GM12865 (cell line): ENCODE results near the gene ALX4.

ENCODE experiments used
- DNase-seq: peaks from one replicate; pipeline ENCODE4 v3.0.0; 2010; ENCODE audit warnings: low read depth
- H3K4me3 ChIP-seq: 2 replicates; pipeline ENCODE4 v1.5.1; 2011; ENCODE audit warnings: mild to moderate bottlenecking, low read depth, low read length, control low read depth
- TF ChIP-seq, protein P1 (sequence below): IDR thresholded peaks from 2 replicates; pipeline ENCODE4 v1.5.1; 2011; ENCODE audit warnings: low read length, control low read depth, low read depth, inconsistent platforms; ENCODE audit not compliant: insufficient read depth; ENCODE audit errors: missing control alignments

ALX4 gene

GRCh38 chr11:44318369-44318768 is 8.4 kb upstream of the ALX4 start:
- TF ChIP-seq, protein P1, sequence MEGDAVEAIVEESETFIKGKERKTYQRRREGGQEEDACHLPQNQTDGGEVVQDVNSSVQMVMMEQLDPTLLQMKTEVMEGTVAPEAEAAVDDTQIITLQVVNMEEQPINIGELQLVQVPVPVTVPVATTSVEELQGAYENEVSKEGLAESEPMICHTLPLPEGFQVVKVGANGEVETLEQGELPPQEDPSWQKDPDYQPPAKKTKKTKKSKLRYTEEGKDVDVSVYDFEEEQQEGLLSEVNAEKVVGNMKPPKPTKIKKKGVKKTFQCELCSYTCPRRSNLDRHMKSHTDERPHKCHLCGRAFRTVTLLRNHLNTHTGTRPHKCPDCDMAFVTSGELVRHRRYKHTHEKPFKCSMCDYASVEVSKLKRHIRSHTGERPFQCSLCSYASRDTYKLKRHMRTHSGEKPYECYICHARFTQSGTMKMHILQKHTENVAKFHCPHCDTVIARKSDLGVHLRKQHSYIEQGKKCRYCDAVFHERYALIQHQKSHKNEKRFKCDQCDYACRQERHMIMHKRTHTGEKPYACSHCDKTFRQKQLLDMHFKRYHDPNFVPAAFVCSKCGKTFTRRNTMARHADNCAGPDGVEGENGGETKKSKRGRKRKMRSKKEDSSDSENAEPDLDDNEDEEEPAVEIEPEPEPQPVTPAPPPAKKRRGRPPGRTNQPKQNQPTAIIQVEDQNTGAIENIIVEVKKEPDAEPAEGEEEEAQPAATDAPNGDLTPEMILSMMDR = no peak
- DNase-seq = no peak
- H3K4me3 ChIP-seq = no peak overlapping the region

GRCh38 chr11:44316659-44317240 is 6.8 kb upstream of the ALX4 start:
- TF ChIP-seq, protein P1 = no peak
- DNase-seq = no peak
- H3K4me3 ChIP-seq = no peak overlapping the region

DNA sequence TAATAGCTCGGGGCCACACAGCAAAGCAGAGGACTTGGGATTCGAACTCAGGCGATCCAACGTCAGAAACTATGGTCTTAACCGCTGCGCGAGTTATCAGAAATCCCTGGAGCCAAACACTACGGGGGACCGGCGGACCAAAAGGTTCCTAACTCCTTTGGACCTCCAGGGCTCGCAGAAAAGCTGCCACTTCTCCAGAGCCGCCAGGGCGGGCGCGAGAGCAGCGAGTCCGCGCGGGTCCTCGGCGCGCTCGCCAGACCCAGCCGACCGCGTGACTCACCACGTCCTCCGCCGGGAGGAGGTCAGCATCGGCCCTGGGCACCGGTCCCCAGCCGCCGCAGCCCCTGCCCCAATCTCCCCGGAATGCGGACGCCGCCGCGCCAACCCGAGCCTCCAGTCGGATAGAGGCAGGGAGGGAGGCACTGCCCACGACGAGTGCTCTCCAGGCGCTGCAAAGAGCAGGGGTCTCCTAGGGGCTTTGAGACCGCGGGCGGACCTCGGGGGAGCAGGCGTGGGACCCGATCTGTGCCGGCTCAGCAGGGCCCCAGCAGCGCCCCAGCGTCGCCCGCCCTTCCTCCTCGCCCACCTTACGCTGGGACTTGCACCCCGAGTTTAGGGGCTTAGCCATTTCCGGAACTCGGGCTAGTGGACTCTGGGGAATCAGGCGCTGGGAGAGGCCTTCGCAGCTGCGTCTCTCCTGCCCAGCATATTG is 6.2 kb upstream of the ALX4 start:
- no peak for DNase-seq
- TF ChIP-seq, protein P1 = no peak
- H3K4me3 ChIP-seq = no peak overlapping the region

- H3K4me3 ChIP-seq = no peak overlapping the region
- TF ChIP-seq, protein P1 = no peak
- DNase-seq = no peak
Measured at GRCh38 chr11:44314733-44315132, 4.8 kb upstream of the ALX4 start.

DNA sequence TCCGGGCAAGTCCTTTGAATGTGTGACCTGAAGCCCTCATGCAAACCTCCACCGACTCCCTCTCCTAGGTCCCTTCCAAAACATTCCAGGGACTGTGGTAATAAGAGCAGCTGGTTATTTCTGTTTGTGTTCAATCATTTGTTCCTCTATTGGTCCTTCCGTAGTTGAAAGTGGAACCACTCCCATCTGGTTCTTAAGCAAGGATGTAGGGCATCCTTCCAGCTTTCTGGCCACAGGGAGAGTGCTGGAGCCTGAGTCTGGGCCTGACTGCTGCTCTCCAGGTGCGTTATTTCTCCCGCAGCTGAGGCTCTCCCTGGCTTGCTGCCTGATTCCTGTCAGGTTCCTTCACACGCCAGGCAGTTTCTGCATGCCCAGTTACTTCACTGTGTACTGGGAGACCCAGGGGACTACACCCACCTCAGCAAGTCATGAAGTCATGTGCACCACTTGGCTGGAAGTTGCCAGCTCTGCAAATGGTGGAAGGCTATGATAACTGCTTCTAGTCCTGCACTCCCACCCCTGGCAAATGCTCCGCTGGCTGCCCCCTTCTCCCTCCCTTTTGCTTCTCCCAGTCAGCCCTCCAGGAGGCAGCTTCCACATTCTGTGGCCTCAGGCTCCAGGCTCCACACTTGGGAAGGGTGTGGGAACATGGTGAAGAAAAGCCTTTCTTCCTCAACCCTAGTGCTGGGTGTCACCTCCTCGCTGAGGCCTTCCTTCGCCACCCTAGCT is 4.0 kb upstream of the ALX4 start:
- no peak for DNase-seq
- TF ChIP-seq, protein P1 = no peak
- H3K4me3 ChIP-seq = no peak overlapping the region

DNA sequence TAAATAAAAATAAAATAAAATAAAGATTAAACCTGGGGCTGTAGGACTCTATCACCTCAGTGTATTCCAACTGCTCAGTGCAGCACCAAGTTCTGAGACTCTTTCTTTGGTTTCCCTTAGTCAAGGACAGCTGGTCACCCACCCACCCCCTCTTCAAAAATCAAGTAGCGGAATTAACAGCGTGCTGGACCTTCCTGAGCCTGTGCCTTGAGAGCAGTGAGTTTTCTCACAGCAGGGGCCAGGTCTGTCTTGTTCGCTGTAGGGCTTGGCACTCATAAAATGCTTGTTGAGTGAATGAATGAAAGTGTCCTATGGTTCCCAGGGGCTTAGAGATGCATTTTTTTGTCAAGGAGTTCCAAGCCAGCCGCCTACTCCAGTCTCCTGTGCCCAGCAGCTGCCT is 2.9 kb upstream of the ALX4 start:
- TF ChIP-seq, protein P1 = no peak
- no peak overlapping the region for H3K4me3 ChIP-seq
- DNase-seq = no peak
